Endothelial cell of umbilical vein (primary cell): ENCODE data around the gene TBC1D4. TPM values are rescaled to one million over a fixed set of nuclear protein-coding genes. Genes with fewer than 3 reads are reported as not detected.

Experiments used
- BruUV-seq: library from RNA; stranded (reverse); fragments of 400-500 nt; replicated peaks from 2 replicates; lab custom pipeline; 2021; lab: Mats Ljungman, UMichigan
- CTCF ChIA-PET: fragments of 300-600, 350-600 bp; sonication (Branson Sonifier 250); formaldehyde crosslinking; loops from one replicate; lab custom pipeline; 2021; ENCODE audit warnings: antibody characterized with exemption, inconsistent platforms; lab: Charles Lee
- POLR2A ChIA-PET: fragments of 300-600, 350-600 bp; sonication (Branson Sonifier 250); formaldehyde crosslinking; loops from one replicate; lab custom pipeline; 2021; ENCODE audit warnings: antibody characterized with exemption, inconsistent platforms; lab: Charles Lee
- DNase-seq: peaks from one replicate; pipeline ENCODE4 v3.0.0-alpha.2; 2011; ENCODE audit warnings: low read depth, low spot score
- FAIRE-seq: peaks from 2 replicates; lab custom pipeline; 2011; peaks lifted over from hg19 to GRCh38; lab: Jason Lieb, UNC
- H2AFZ ChIP-seq: 2 replicates; pipeline ENCODE4 v1.6.0; 2012; ENCODE audit warnings: low read depth, low read length, control low read depth, inconsistent platforms
- H3K27ac ChIP-seq: 2 replicates; pipeline ENCODE4 v1.5.1; 2011; ENCODE audit warnings: low read depth, mild to moderate bottlenecking, control low read depth, low read length, moderate library complexity; ENCODE audit not compliant: insufficient read depth
- H3K27me3 ChIP-seq, 2 experiments: 2 replicates each; pipeline versions ENCODE4 v1.6.0 to v1.6.1; 2011; ENCODE audit warnings: low read length in 2 of 2, mixed read lengths in 1 of 2; ENCODE audit not compliant: control insufficient read depth in 2 of 2, insufficient read depth in 2 of 2
- H3K36me3 ChIP-seq, 2 experiments: 2 replicates in 1 of 2; 3 replicates in 1 of 2; pipeline ENCODE4 v1.5.1; 2011; ENCODE audit warnings: low read length in 2 of 2, mild to moderate bottlenecking in 1 of 2, moderate library complexity in 1 of 2; ENCODE audit not compliant: control insufficient read depth in 2 of 2, insufficient read depth in 2 of 2; ENCODE audit errors: extremely low read depth in 1 of 2
- H3K4me1 ChIP-seq: 3 replicates; pipeline ENCODE4 v1.5.1; 2011; ENCODE audit warnings: mild to moderate bottlenecking, low read length; ENCODE audit not compliant: control insufficient read depth, insufficient read depth; ENCODE audit errors: extremely low read depth
- H3K4me2 ChIP-seq: 2 replicates; pipeline ENCODE4 v1.6.1; 2011; ENCODE audit warnings: low read length, control low read depth, mixed read lengths; ENCODE audit not compliant: insufficient read depth
- H3K4me3 ChIP-seq, 3 experiments: fragments of 200-600 bp in 1 of 3; sonication (generic), shearing (Covaris generic) in 1 of 3; replicated peaks in 1 of 3; 2 replicates each; pipeline ENCODE4 v1.5.1; 2011 to 2016; ENCODE audit warnings: control low read depth in 3 of 3, low read length in 3 of 3, mild to moderate bottlenecking in 2 of 3, inconsistent platforms in 1 of 3, low read depth in 1 of 3, moderate library complexity in 1 of 3; ENCODE audit not compliant: insufficient read depth in 1 of 3
- H3K79me2 ChIP-seq: 2 replicates; pipeline ENCODE4 v1.6.0; 2012; ENCODE audit warnings: low read length, inconsistent platforms; ENCODE audit not compliant: control insufficient read depth, insufficient read depth
- H3K9ac ChIP-seq: replicated peaks from 2 replicates; pipeline ENCODE3; 2011; ENCODE audit warnings: low read length, control low read depth; ENCODE audit not compliant: insufficient read depth; ENCODE audit errors: extremely low read depth
- H3K9me1 ChIP-seq: replicated peaks from 3 replicates; pipeline ENCODE4 v1.6.0; 2011; ENCODE audit warnings: mild to moderate bottlenecking, low read length; ENCODE audit not compliant: control insufficient read depth, insufficient read depth; ENCODE audit errors: extremely low read depth
- H3K9me3 ChIP-seq: replicated peaks from 2 replicates; pipeline ENCODE4 v1.5.1; 2012; ENCODE audit warnings: low read length, inconsistent platforms; ENCODE audit not compliant: control insufficient read depth, insufficient read depth
- H4K20me1 ChIP-seq: replicated peaks from 2 replicates; pipeline ENCODE3; 2011; ENCODE audit warnings: mild to moderate bottlenecking, low read length; ENCODE audit not compliant: control insufficient read depth, insufficient read depth; ENCODE audit errors: extremely low read depth
- CTCF ChIP-seq, 2 donors: IDR thresholded peaks; 1 replicate in 1 of 2; 2 replicates in 1 of 2; pipeline ENCODE4 v1.5.1; 2011; ENCODE audit warnings: low read length in 2 of 2, mild to moderate bottlenecking in 2 of 2, moderate library complexity in 2 of 2, control low read depth in 1 of 2, inconsistent platforms in 1 of 2, low read depth in 1 of 2; ENCODE audit not compliant: insufficient read depth in 1 of 2; ENCODE audit errors: extremely low read depth in 1 of 2
- EZH2 ChIP-seq: IDR thresholded peaks from 2 replicates; pipeline ENCODE4 v1.6.1; 2012; ENCODE audit warnings: borderline replicate concordance, low read depth, mild to moderate bottlenecking, moderate library complexity, low read length, inconsistent platforms; ENCODE audit not compliant: severe bottlenecking
- FOS ChIP-seq: IDR thresholded peaks from 2 replicates; pipeline ENCODE4 v1.6.1; 2011; ENCODE audit warnings: mild to moderate bottlenecking, low read length, moderate library complexity, borderline replicate concordance; ENCODE audit not compliant: insufficient read depth
- GATA2 ChIP-seq: IDR thresholded peaks from 2 replicates; pipeline ENCODE4 v1.7.0; 2011; ENCODE audit warnings: low read depth, mild to moderate bottlenecking, moderate library complexity, mixed read lengths, low read length; ENCODE audit not compliant: insufficient read length, insufficient read depth
- JUN ChIP-seq: IDR thresholded peaks from 2 replicates; pipeline ENCODE4 v1.6.1; 2011; ENCODE audit warnings: borderline replicate concordance, low read depth; ENCODE audit not compliant: insufficient read length, insufficient read depth
- MAX ChIP-seq: IDR thresholded peaks from 2 replicates; pipeline ENCODE4 v1.6.1; 2011; ENCODE audit not compliant: insufficient read depth, insufficient read length
- MYC ChIP-seq: IDR thresholded peaks from one replicate; pipeline ENCODE4 v1.6.1; 2011; ENCODE audit warnings: mild to moderate bottlenecking, low read depth, low read length
- POLR2A ChIP-seq: IDR thresholded peaks from 2 replicates; pipeline ENCODE4 v1.6.1; 2012; ENCODE audit warnings: low read depth, mild to moderate bottlenecking, control low read depth, low read length
- POLR2AphosphoS5 ChIP-seq: IDR thresholded peaks from 2 replicates; pipeline ENCODE4 v1.6.1; 2012; ENCODE audit warnings: low read depth, mild to moderate bottlenecking, control low read depth, low read length, moderate library complexity; ENCODE audit not compliant: insufficient read depth
- dilution Hi-C: fragments of 300-500 bp; cut with MboI; formaldehyde crosslinking; loops from one replicate; pipeline ENCODE4 v1.15.0; 2019; ENCODE audit warnings: low sequenced_read_pairs; ENCODE audit not compliant: extremely low pct_ligation_motif_present
- intact Hi-C: fragments of 100-400 bp; cut with micrococcal nuclease; formaldehyde crosslinking; loops from one replicate; pipeline ENCODE4 v1.10.0; 2022
- polyA plus RNA-seq, 4 experiments: library from polyadenylated mRNA; depleted of rRNA in 3 of 4; stranded (reverse) in 3 of 4; unstranded in 1 of 4; fragments of >200 nt; gene quantifications; 2 replicates each; pipeline versions ENCODE4 v1.2.1 to v1.2.3, GENCODE V29; 2011 to 2012; ENCODE audit warnings: missing spikeins in 1 of 4
- total RNA-seq: library from RNA; stranded (reverse); gene quantifications from 2 replicates; pipeline ENCODE4 v1.2.3, GENCODE V29; 2021

Gene TBC1D4
- total and polyA plus RNA-seq, 2 donors (not counting 3 experiments of a cell fraction or from before 2014, with no cell fraction given), result 58.3 to 81.0 TPM

GRCh38 chr13:75473468-75473867 lies 8.5 kb downstream of the TBC1D4 start:
- no peak overlapping the region for H3K9ac ChIP-seq
- ChIA-PET POLR2A (no interaction called here), CTCF (no interaction called here)
- no peak overlapping the region for H3K4me3 ChIP-seq
- no TSS peak for BruUV-seq
- FAIRE-seq, result no peak
- H3K36me3 ChIP-seq, result no peaks in the 10 kb centered on the region
- H3K9me3 ChIP-seq, result no peaks in the 10 kb centered on the region
- no peaks in the 10 kb centered on the region for H3K4me1 ChIP-seq
- intact Hi-C loops (no loop called here), dilution Hi-C loops (no loop called here)
- H3K27ac ChIP-seq, result no peak overlapping the region
- no peak overlapping the region for H2AFZ ChIP-seq
- H3K9me1 ChIP-seq, result no peaks in the 10 kb centered on the region
- H4K20me1 ChIP-seq, result no peaks in the 10 kb centered on the region
- no peak for TF ChIP-seq POLR2A
- no peak for TF ChIP-seq JUN
- no peak for TF ChIP-seq MAX
- no peak for TF ChIP-seq POLR2AphosphoS5
- no peak for TF ChIP-seq EZH2
- TF ChIP-seq CTCF (IDR thresholded peaks at IDR 0.05; ENCODE audit: extremely low read depth in 1 of 2, insufficient read depth in 1 of 2, low read depth in 1 of 2, low read length in 2 of 2), result no peak
- TF ChIP-seq FOS, result no peak
- no peak for TF ChIP-seq MYC
- TF ChIP-seq GATA2, result no peak
- no peak overlapping the region for H3K4me2 ChIP-seq
- no peak for DNase-seq
- peaks cover 11% of the 10 kb centered on the region for H3K79me2 ChIP-seq
- no peaks in the 10 kb centered on the region for H3K27me3 ChIP-seq
